Ascending aorta (tissue), 2 donors: Measurements from ENCODE around the gene ZDHHC7. TPM values are rescaled to one million over a fixed set of nuclear protein-coding genes. Genes with fewer than 3 reads are reported as not detected.

Experiments
- DNase-seq, 2 donors: peaks; one replicate each; pipeline ENCODE4 v3.0.0-alpha.2; 2019; ENCODE audit warnings: low spot score in 2 of 2
- H3K27ac ChIP-seq, 2 donors: fragments of 200-600 bp; sonication (generic); one replicate each; pipeline ENCODE4 v1.5.1; 2016 to 2017; ENCODE audit warnings: mild to moderate bottlenecking in 1 of 2
- H3K27me3 ChIP-seq: fragments of 200-600 bp; sonication (generic); one replicate; pipeline ENCODE4 v1.5.1; 2017
- H3K36me3 ChIP-seq, 2 donors: fragments of 200-600 bp; sonication (generic); one replicate each; pipeline ENCODE4 v1.5.1; 2016
- H3K4me1 ChIP-seq, 2 donors: fragments of 200-600 bp; sonication (generic); one replicate each; pipeline ENCODE4 v1.5.1; 2016 to 2017; ENCODE audit warnings: mild to moderate bottlenecking in 1 of 2
- H3K4me3 ChIP-seq, 2 donors: fragments of 200-600 bp; sonication (generic); one replicate each; pipeline ENCODE4 v1.5.1; 2016 to 2017; ENCODE audit warnings: mild to moderate bottlenecking in 1 of 2
- H3K9me3 ChIP-seq, 2 donors: fragments of 200-600 bp; sonication (generic); one replicate each; pipeline ENCODE4 v1.5.1; 2016
- intact Hi-C: fragments of 100-400 bp; cut with DNase I; formaldehyde crosslinking; loops from one replicate; pipeline ENCODE4 v1.15.1; 2023
- total RNA-seq: library from RNA; depleted of rRNA; stranded (reverse); fragments of >200 nt; gene quantifications from one replicate; pipeline ENCODE4 v1.1.0, GENCODE V29; 2016
- TF ChIP-seq, protein P1 (sequence below), 3 experiments: fragments of 200-600 bp in 2 of 3; fragments of 450-650 bp in 1 of 3; sonication (generic) in 2 of 3; IDR thresholded peaks; one replicate each; pipeline ENCODE4 v1.5.1; 2016 to 2019; ENCODE audit warnings: antibody characterized with exemption in 3 of 3, mild to moderate bottlenecking in 1 of 3, moderate library complexity in 1 of 3

ZDHHC7 gene, protein sequence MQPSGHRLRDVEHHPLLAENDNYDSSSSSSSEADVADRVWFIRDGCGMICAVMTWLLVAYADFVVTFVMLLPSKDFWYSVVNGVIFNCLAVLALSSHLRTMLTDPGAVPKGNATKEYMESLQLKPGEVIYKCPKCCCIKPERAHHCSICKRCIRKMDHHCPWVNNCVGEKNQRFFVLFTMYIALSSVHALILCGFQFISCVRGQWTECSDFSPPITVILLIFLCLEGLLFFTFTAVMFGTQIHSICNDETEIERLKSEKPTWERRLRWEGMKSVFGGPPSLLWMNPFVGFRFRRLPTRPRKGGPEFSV
- 70.7 TPM for total RNA-seq

DNA sequence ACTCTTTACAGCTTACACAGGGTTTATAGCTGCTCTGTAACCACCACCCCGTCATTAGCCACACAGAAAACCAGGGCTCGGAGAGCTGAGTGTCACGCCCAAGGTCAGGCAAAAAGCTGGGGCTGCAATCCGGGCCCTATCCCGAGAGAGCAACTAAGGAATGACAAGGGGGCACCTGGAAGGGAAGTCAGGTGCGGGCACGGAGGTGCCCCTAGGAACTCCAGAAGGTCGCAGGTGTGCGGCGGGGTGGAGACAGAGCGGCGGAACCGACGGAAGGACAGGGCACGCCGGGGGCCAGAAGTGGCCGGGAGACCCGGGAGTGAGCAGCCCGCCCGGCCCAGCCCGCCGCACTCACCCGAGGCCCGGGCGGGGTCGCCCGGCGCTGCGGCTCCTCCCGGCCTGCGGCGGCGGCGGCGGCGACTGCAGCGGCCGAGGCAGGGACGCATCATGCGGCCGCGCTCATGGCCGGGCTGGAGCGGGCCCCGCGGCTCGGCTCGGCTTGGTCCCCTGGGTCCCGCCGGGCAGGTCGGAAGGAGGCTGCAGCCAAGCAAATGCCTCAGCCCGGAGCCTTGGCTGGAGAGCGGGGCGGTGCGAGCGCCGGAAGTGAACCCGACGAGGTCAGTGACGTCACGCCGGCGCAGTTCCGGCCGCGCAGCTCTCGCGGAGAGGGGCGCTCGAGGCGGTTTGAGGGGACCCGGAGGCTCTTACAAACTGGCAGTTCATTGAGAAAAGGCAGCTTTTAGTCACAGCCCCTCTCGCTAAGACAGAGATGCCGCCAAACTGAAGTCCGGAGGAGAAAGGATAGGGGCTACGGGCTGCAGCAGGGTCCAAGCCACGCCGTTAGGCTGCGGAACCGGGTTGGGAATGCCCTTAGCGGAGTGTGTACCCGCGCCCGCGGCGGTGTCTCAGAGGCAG is at the start of gene ZDHHC7:
Gene ZDHHC7 (minus strand): TSS at position 605 of the 915 bp plus-strand sequence. CDS start 20,917 bp downstream, outside the sequence.
- Histone ChIP-seq H3K4me1 (peaks cover 2 to 39% of the 10 kb centered on the region in 2 donors), H3K9me3 (no peaks in the 10 kb centered on the region), H3K4me3 (peak within 1 kb of the TSS; percentile 95 to 98), H3K36me3 (no peaks in the 10 kb centered on the region), H3K27me3 (no peaks in the 10 kb centered on the region), H3K27ac (peak within 1 kb of the TSS; percentile 90 to 96)
- DNase-seq = peak; percentile 27 to 93
- TF ChIP-seq, protein P1, sequence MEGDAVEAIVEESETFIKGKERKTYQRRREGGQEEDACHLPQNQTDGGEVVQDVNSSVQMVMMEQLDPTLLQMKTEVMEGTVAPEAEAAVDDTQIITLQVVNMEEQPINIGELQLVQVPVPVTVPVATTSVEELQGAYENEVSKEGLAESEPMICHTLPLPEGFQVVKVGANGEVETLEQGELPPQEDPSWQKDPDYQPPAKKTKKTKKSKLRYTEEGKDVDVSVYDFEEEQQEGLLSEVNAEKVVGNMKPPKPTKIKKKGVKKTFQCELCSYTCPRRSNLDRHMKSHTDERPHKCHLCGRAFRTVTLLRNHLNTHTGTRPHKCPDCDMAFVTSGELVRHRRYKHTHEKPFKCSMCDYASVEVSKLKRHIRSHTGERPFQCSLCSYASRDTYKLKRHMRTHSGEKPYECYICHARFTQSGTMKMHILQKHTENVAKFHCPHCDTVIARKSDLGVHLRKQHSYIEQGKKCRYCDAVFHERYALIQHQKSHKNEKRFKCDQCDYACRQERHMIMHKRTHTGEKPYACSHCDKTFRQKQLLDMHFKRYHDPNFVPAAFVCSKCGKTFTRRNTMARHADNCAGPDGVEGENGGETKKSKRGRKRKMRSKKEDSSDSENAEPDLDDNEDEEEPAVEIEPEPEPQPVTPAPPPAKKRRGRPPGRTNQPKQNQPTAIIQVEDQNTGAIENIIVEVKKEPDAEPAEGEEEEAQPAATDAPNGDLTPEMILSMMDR (IDR thresholded peaks at IDR 0.05) = no peak
- intact Hi-C loops = loop anchor here (1.0 to 2.0 kb wide), 2 partner anchors 16 to 38 kb away; partner anchors contain the start of gene KIAA0513

DNA sequence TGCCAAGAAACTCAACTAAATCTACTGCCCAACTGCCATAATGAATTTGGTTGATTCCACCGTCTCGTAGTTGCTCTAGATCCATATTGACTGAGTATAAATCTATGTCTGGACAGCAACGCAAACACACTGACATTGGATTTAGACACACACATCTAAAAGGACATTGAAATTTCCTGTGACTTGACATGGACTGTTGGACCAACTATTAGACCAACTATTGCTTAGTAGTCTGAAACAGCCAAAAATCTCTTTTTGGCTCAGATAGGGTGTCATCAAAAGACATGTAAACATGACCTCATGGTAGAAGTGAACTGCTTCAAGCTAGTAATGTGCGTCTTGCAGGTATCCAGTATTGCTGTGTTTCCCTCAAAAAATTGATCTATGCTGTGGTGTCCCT is 47.6 kb upstream of the ZDHHC7 start:
- TF ChIP-seq, protein P1 (IDR thresholded peaks at IDR 0.05) = no peak
- DNase-seq = no peak
- H3K27ac ChIP-seq = no peak overlapping the region
- H3K9me3 ChIP-seq = no peaks in the 10 kb centered on the region
- intact Hi-C loops = no loop called here
- H3K4me3 ChIP-seq = no peak overlapping the region
- H3K36me3 ChIP-seq = no peaks in the 10 kb centered on the region
- H3K27me3 ChIP-seq = no peaks in the 10 kb centered on the region
- peaks cover 0 to 5% of the 10 kb centered on the region in 2 donors for H3K4me1 ChIP-seq

DNA sequence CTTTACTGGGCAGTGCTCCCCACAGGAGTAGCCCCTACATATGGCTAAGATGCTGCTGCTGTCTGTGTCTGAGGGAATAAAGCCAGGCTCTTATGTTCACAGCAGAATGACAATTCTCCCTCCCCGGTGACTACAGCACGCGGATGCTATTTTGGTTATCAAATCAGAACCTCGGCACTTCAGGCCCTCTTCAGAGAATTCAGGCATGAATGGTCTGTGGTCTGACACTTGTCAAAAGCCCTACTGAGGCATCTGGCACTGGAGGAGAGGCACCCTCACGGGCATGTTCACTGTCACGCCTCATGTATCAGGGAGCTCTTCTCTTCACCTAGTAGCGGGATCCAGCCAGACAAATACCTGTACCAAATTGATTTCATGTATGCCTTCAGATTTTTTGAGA is 46.6 kb upstream of the ZDHHC7 start:
- Histone ChIP-seq H3K4me3 (no peak overlapping the region), H3K36me3 (no peaks in the 10 kb centered on the region), H3K9me3 (no peaks in the 10 kb centered on the region), H3K27ac (no peak overlapping the region), H3K4me1 (peaks cover 0 to 5% of the 10 kb centered on the region in 2 donors), H3K27me3 (no peaks in the 10 kb centered on the region)
- intact Hi-C loops = no loop called here
- no peak for DNase-seq
- TF ChIP-seq, protein P1 (IDR thresholded peaks at IDR 0.05) = no peak

DNA sequence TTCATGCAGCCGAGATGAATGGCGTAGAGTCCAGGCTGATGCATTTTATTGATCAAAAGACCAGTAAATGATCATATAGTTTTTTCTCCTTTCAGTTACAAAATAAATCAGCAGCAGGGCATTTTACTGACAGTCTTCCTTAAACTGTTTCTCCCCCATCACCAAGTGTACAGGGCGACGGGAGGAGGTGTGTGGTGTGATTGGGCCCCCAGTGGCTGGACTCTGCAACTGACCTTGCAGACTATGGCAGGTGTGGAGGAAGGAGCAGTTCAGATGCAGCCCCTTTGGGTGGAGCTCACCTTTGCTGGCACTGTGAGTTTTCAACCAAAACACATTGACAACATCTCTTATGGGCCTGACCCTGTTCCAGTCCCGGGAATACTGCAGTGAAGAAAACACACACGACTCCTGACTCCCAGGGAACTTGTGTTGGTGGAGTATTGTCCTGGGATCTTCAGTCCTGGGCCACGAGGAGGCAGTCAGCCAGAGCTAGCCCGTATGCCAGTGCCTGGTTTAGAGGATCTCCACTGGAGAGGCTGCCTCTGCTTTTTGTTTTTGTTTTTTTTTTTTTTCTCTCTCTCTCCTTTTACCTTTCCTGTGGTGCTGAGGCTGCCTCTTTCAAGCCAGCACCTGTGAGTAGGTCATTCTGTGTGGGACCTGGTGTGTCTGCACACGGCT is 46.0 kb upstream of the ZDHHC7 start:
- TF ChIP-seq, protein P1 (IDR thresholded peaks at IDR 0.05) = no peak
- H3K27ac ChIP-seq = no peak overlapping the region
- no peaks in the 10 kb centered on the region for H3K27me3 ChIP-seq
- H3K4me3 ChIP-seq = no peak overlapping the region
- peaks cover 0 to 5% of the 10 kb centered on the region in 2 donors for H3K4me1 ChIP-seq
- no peaks in the 10 kb centered on the region for H3K36me3 ChIP-seq
- no peak for DNase-seq
- H3K9me3 ChIP-seq = no peaks in the 10 kb centered on the region
- intact Hi-C loops = no loop called here

DNA sequence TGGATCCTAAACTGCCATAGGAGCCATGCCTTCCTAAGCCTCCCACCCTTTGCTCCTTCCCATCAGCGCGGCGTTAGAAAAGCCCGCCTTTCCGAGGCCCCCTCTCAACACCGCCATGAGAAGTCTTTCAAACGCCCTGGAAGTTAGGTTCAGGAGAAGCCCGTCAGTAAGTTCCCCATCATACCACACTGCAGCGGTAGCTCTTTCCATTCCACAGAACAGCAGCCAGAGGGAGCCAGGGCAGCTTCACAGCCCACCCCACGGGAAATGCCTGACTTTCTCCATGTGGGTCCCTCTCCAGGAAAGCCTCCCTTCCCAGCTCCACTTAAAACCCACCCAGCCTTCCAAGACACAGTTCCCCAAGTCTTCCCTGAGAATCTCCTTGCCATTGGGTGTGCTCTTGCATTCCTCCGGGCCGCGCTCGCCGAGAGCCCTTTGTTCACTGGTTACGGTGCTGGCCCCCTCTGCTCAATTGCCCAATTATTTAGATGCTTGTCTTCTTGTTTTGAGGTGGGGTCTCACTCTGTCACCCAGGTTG is 44.9 kb upstream of the ZDHHC7 start:
- no peaks in the 10 kb centered on the region for H3K9me3 ChIP-seq
- peaks cover 0 to 5% of the 10 kb centered on the region in 2 donors for H3K4me1 ChIP-seq
- DNase-seq = no peak
- H3K4me3 ChIP-seq = peak overlapping the region in 1 of 2 donors; percentile 37
- TF ChIP-seq, protein P1 (IDR thresholded peaks at IDR 0.05) = peak in 1 of 3 experiments; percentile 18
- intact Hi-C loops = no loop called here
- H3K27me3 ChIP-seq = no peaks in the 10 kb centered on the region
- H3K27ac ChIP-seq = peak overlapping the region; percentile 23 to 40
- H3K36me3 ChIP-seq = no peaks in the 10 kb centered on the region
